Measurements from ENCODE around the gene ZNF837. TPM values are rescaled to one million over a fixed set of nuclear protein-coding genes. Genes with fewer than 3 reads are reported as not detected.

ZNF837 gene
- total RNA-seq, 1 experiment from 2014 or later = 3.3 TPM

GRCh38 chr19:58417071-58417470, 36.2 kb upstream of the ZNF837 start:
- POLR2A ChIA-PET (ENCODE audit: unreplicated experiment) = interaction anchor here (0.6 kb wide), 1 partner anchor 278 kb away, joined by 3 read pairs; no protein-coding TSS in a partner anchor
- Histone ChIP-seq H3K27me3 (ENCODE audit: insufficient read depth, low read depth) (no peaks in the 10 kb centered on the region), H3K79me2 (ENCODE audit: low read depth) (no peaks in the 10 kb centered on the region), H2AFZ (no peak overlapping the region), H3K27ac (no peak overlapping the region), H3K9me3 (ENCODE audit: insufficient read depth, low read depth) (no peaks in the 10 kb centered on the region), H3K9me2 (ENCODE audit: insufficient read depth) (no peaks in the 10 kb centered on the region), H3K4me3 (no peak overlapping the region), H3K36me3 (ENCODE audit: low read depth) (no peaks in the 10 kb centered on the region), H3F3A (ENCODE audit: insufficient read depth, low read depth) (no peaks in the 10 kb centered on the region), H4K20me1 (ENCODE audit: insufficient read depth) (no peaks in the 10 kb centered on the region), H3K4me1 (replicated peaks; ENCODE audit: insufficient read depth) (no peaks in the 10 kb centered on the region), H3K4me2 (no peak overlapping the region)
- DNase-seq = no peak
- intact Hi-C loops (cut with micrococcal nuclease; ENCODE audit: unreplicated experiment) = no loop called here
- TF ChIP-seq EZH2 (IDR thresholded peaks at IDR 0.05; ENCODE audit: low read depth) (no peak), CTCF (conservative IDR thresholded peaks at IDR 0.05) (no peak)
- CTCF ChIA-PET = no interaction called here
- no TSS peak for BruUV-seq (replicated peaks)

DNA sequence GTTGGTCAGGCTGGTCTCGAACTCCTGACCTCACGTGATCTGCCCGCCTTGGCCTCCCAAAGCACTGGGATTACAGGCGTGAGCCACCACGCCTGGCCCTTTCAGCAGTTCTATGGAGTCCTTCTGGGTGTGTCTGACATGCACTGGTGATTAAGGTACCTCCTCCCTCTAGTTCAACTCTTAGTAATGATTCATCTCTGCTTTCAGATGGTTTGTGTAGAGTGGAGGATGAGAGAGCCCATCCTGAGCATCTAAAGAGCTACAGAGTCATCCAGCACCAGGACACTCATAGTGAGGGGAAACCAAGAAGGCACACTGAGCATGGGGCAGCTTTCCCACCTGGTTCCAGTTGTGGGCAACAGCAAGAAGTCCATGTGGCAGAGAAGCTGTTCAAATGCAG, 35.8 kb upstream of the ZNF837 start:
- no peaks in the 10 kb centered on the region for H3K36me3 ChIP-seq (ENCODE audit: low read depth)
- H3K27me3 ChIP-seq (ENCODE audit: insufficient read depth, low read depth) = no peaks in the 10 kb centered on the region
- H3F3A ChIP-seq (ENCODE audit: insufficient read depth, low read depth) = no peaks in the 10 kb centered on the region
- BruUV-seq (replicated peaks) = no TSS peak
- ChIA-PET CTCF (no interaction called here), POLR2A (ENCODE audit: unreplicated experiment) (interaction anchor here (0.6 to 0.7 kb wide), 2 partner anchors 54 to 277 kb away, joined by 3 to 20 read pairs; no protein-coding TSS in a partner anchor)
- no peak overlapping the region for H3K27ac ChIP-seq
- no peaks in the 10 kb centered on the region for H3K9me2 ChIP-seq (ENCODE audit: insufficient read depth)
- TF ChIP-seq CTCF (conservative IDR thresholded peaks at IDR 0.05) (no peak), EZH2 (IDR thresholded peaks at IDR 0.05; ENCODE audit: low read depth) (no peak)
- no peaks in the 10 kb centered on the region for H3K9me3 ChIP-seq (ENCODE audit: insufficient read depth, low read depth)
- H3K4me1 ChIP-seq (replicated peaks; ENCODE audit: insufficient read depth) = no peaks in the 10 kb centered on the region
- intact Hi-C loops (cut with micrococcal nuclease; ENCODE audit: unreplicated experiment) = no loop called here
- H3K4me3 ChIP-seq = no peak overlapping the region
- H3K79me2 ChIP-seq (ENCODE audit: low read depth) = no peaks in the 10 kb centered on the region
- no peak overlapping the region for H2AFZ ChIP-seq
- no peak overlapping the region for H3K4me2 ChIP-seq
- H4K20me1 ChIP-seq (ENCODE audit: insufficient read depth) = no peaks in the 10 kb centered on the region
- no peak for DNase-seq

- Histone ChIP-seq H3K4me1 (replicated peaks; ENCODE audit: insufficient read depth) (peaks cover 12% of the 10 kb centered on the region), H3K36me3 (ENCODE audit: low read depth) (no peaks in the 10 kb centered on the region), H4K20me1 (ENCODE audit: insufficient read depth) (no peaks in the 10 kb centered on the region), H3K9me2 (ENCODE audit: insufficient read depth) (no peaks in the 10 kb centered on the region), H3K9me3 (ENCODE audit: insufficient read depth, low read depth) (no peaks in the 10 kb centered on the region), H3K4me2 (peak overlapping the region; percentile 86), H3K27me3 (ENCODE audit: insufficient read depth, low read depth) (no peaks in the 10 kb centered on the region), H3F3A (ENCODE audit: insufficient read depth, low read depth) (peaks cover 3% of the 10 kb centered on the region; the same call in 1 of the 2 replicates), H2AFZ (peak overlapping the region; percentile 90), H3K79me2 (ENCODE audit: low read depth) (0 out of 2 replicates have a peak, but pooled peaks cover 13% of the 10 kb centered on the region), H3K4me3 (peak overlapping the region; percentile 73), H3K27ac (no peak overlapping the region)
- CTCF ChIA-PET = no interaction called here
- intact Hi-C loops (cut with micrococcal nuclease; ENCODE audit: unreplicated experiment) = loop anchor here (2.0 to 5.0 kb wide), 2 partner anchors 47 to 58 kb away; partner anchors contain the start of genes ZNF324 and ZNF497
- no peak for TF ChIP-seq CTCF (conservative IDR thresholded peaks at IDR 0.05)
- BruUV-seq (replicated peaks) = no TSS peak
- no peak for DNase-seq
- POLR2A ChIA-PET (ENCODE audit: unreplicated experiment) = interaction anchor here (0.6 to 0.7 kb wide), 6 partner anchors 15 to 197 kb away, joined by 3 to 5 read pairs (median 4); partner anchors contain the start of genes ZNF324B and ZNF497
These were observed 28.4 kb upstream of the ZNF837 start for GRCh38 chr19:58409010-58409790.

All from PC-9 (cell line).